HG03045 (cell line): ENCODE results near the gene PDCD6IP.

Source experiments
- ATAC-seq: cut with Tn5 transposase; IDR thresholded peaks from one replicate; pipeline ENCODE4 v1.9.1; 2021; ENCODE audit warnings: mild to moderate bottlenecking, moderate library complexity; ENCODE audit not compliant: unreplicated experiment

PDCD6IP gene

DNA sequence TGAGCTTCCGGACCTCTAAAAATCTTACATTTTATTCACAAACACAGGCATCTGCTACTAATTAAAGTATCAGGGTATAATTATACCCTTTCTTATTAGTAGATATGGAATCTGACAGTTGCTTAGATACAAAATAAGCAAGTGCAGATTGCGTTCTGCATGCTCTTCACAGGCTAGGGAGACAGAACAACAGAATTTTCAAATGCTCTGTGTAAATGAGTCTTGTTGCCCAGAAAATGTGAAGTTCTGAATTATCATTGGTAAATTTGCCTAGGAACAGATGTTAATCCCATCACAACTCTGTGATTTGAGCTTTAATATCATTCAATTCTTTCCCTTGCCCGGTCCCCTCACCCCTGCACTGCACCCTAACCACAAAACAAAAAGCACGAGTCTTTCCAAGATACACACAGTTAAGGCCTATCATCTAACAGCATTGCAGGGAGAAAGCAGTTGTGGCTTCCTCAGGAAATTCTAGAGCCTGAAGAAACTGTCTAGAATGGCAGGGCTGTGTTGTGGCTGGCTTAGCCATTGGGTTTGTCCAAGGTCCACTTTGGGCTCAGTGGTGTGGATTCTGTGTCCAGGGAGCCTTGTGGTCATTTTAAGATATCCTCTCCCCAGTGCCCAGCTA is 119.8 kb downstream of the PDCD6IP start:
- no peak for ATAC-seq
